Stomach (tissue), 9 donors: ENCODE measurements around the gene CNP. TPM values are rescaled to one million over a fixed set of nuclear protein-coding genes. Genes with fewer than 3 reads are reported as not detected.

Experiments
- DNase-seq, 2 donors: peaks; one replicate each; pipeline versions ENCODE4 v3.0.0 to v3.0.0-alpha.2; 2013 to 2019
- H3K27ac ChIP-seq, 5 donors: fragments of 200-600 bp in 4 of 5; sonication (generic) in 4 of 5; one replicate each; pipeline ENCODE4 v1.5.1; 2013 to 2019; ENCODE audit warnings: mild to moderate bottlenecking in 1 of 5, moderate library complexity in 1 of 5
- H3K27me3 ChIP-seq, 3 donors: fragments of 200-600 bp; sonication (generic); one replicate each; pipeline ENCODE4 v1.5.1; 2017 to 2019; ENCODE audit warnings: mixed run types in 1 of 3
- H3K36me3 ChIP-seq, 4 donors: fragments of 200-600 bp; sonication (generic); 1 replicate in 3 of 4; 2 replicates in 1 of 4; pipeline ENCODE4 v1.5.1; 2016 to 2019
- H3K4me1 ChIP-seq, 4 donors: fragments of 200-600 bp; sonication (generic); one replicate each; pipeline ENCODE4 v1.5.1; 2016 to 2019
- H3K4me3 ChIP-seq, 4 donors: fragments of 200-600 bp; sonication (generic) in 3 of 4; one replicate each; pipeline ENCODE4 v1.5.1; 2016 to 2019; ENCODE audit warnings: mild to moderate bottlenecking in 1 of 4
- H3K9me3 ChIP-seq, 4 donors: fragments of 200-600 bp; sonication (generic); one replicate each; pipeline ENCODE4 v1.5.1; 2016 to 2019
- CTCF ChIP-seq, 7 experiments: fragments of 450-650 bp in 4 of 7; fragments of 200-600 bp in 3 of 7; sonication (generic) in 3 of 7; IDR thresholded peaks; one replicate each; pipeline ENCODE4 v1.5.1; 2016 to 2019; ENCODE audit warnings: antibody characterized with exemption in 7 of 7, control low read depth in 2 of 7, mild to moderate bottlenecking in 1 of 7
- EP300 ChIP-seq: sonication (generic); formaldehyde crosslinking; IDR thresholded peaks from one replicate; pipeline ENCODE4 v1.6.1; 2017; ENCODE audit warnings: antibody characterized with exemption
- POLR2A ChIP-seq, 4 donors: fragments of 450-650 bp; IDR thresholded peaks; one replicate each; pipeline ENCODE4 v1.6.1; 2016; ENCODE audit warnings: antibody characterized with exemption in 4 of 4, control low read depth in 2 of 4, mild to moderate bottlenecking in 1 of 4, moderate library complexity in 1 of 4
- POLR2AphosphoS5 ChIP-seq, 3 donors: sonication (generic); formaldehyde crosslinking; IDR thresholded peaks; one replicate each; pipeline ENCODE4 v1.6.1; 2016; ENCODE audit warnings: antibody characterized with exemption in 3 of 3
- WGBS, 5 donors: extraction: QIAGEN DNeasy Blood & Tissue Kit in 3 of 5; methylation state at CpG; one replicate each; pipeline versions ENCODE4 v1.1.5 to v1.1.7; 2013 to 2018; 5-methylcytosine and 5-hydroxymethylcytosine counted together
- intact Hi-C: fragments of 100-400 bp; cut with DNase I; formaldehyde crosslinking; loops from one replicate; pipeline ENCODE4 v1.15.1; 2023; ENCODE audit warnings: low total_unique reads
- polyA plus RNA-seq, 3 donors: library from polyadenylated mRNA; stranded (reverse); fragments of 200-250 nt; gene quantifications; one replicate each; pipeline ENCODE4 v1.2.3, GENCODE V29; 2013
- total RNA-seq, 5 donors: library from RNA; depleted of rRNA; stranded (reverse); fragments of >200 nt; gene quantifications; one replicate each; pipeline versions ENCODE4 v1.1.0 to v1.2.3, GENCODE V29; 2014 to 2016
- donor health status: healthy with polysubstance abuse.
- donor health status: Bipolar disorder and iron deficiency.
- donor health status: healthy.

CNP gene
- total and polyA plus RNA-seq, 8 donors = 21.0 to 47.2 (median 29.1) TPM

- peaks cover 42 to 57% (median 52%) of the 10 kb centered on the region in 4 donors for H3K4me1 ChIP-seq
Measured at GRCh38 chr17:41918314-41919164, 48.1 kb upstream of the CNP start, which contains the start of gene ACLY. Gene ACLY (minus strand): TSS chr17:41918951. CDS start chr17:41913873, 5,078 bp downstream.

GRCh38 chr17:41919165-41919817 lies 47.3 kb upstream of the CNP start:
- peak overlapping the region; percentile 16 to 94 (median 94) for H3K27ac ChIP-seq
- TF ChIP-seq CTCF (IDR thresholded peaks at IDR 0.05) (no peak), EP300 (no peak), POLR2AphosphoS5 (IDR thresholded peaks at IDR 0.05) (no peak), POLR2A (IDR thresholded peaks at IDR 0.05) (no peak)
- H3K4me3 ChIP-seq = peak overlapping the region; percentile 77 to 98 (median 87)
- peaks cover 36 to 50% (median 45%) of the 10 kb centered on the region in 4 donors for H3K4me1 ChIP-seq
- no peaks in the 10 kb centered on the region for H3K9me3 ChIP-seq
- no peak for DNase-seq
- 1 to 14% (median 6%) methylated on average over 17 to 33 of the region's 33 CpGs for WGBS, 5 donors
- no peaks in the 10 kb centered on the region for H3K36me3 ChIP-seq
- H3K27me3 ChIP-seq = no peaks in the 10 kb centered on the region
- intact Hi-C loops = no loop called here

More at GRCh38 chr17:41918314-41919164, 48.1 kb upstream of the CNP start, which contains the start of gene ACLY:
- TF ChIP-seq CTCF (IDR thresholded peaks at IDR 0.05) (no peak), POLR2AphosphoS5 (IDR thresholded peaks at IDR 0.05) (peak; percentile 63 to 87 (median 65)), POLR2A (IDR thresholded peaks at IDR 0.05) (peak in 1 of 4 donors; percentile 65), EP300 (no peak)
- Histone ChIP-seq H3K4me3 (peak within 1 kb of the TSS; percentile 77 to 98 (median 87)), H3K27ac (peak within 1 kb of the TSS; percentile 90 to 94 (median 94)), H3K36me3 (peaks cover 2 to 5% (median 3%) of the 10 kb centered on the region in 4 donors), H3K27me3 (no peaks in the 10 kb centered on the region), H3K9me3 (no peaks in the 10 kb centered on the region)
- WGBS, 5 donors = 0 to 1% (median 0%) methylated on average over 24 to 80 of the region's 80 CpGs
- DNase-seq = peak; percentile 98 to 99
- intact Hi-C loops = no loop called here

GRCh38 chr17:41919840-41920579 lies 46.6 kb upstream of the CNP start:
- intact Hi-C loops = no loop called here

More at GRCh38 chr17:41919840-41920579, 46.6 kb upstream of the CNP start:
- H3K27ac ChIP-seq = peak overlapping the region in 3 of 5 donors; percentile 90 to 94 (median 94)
- no peaks in the 10 kb centered on the region for H3K36me3 ChIP-seq
- WGBS, 5 donors = 67 to 77% (median 74%) methylated on average over 7 of the region's 7 CpGs
- peak in 1 of 2 donors; percentile 34 for DNase-seq
- H3K4me1 ChIP-seq = peaks cover 30 to 43% (median 38%) of the 10 kb centered on the region in 4 donors
- TF ChIP-seq POLR2AphosphoS5 (IDR thresholded peaks at IDR 0.05) (no peak), POLR2A (IDR thresholded peaks at IDR 0.05) (no peak), EP300 (no peak), CTCF (IDR thresholded peaks at IDR 0.05) (no peak)
- peak overlapping the region in 1 of 4 donors; percentile 98 for H3K4me3 ChIP-seq
- no peaks in the 10 kb centered on the region for H3K9me3 ChIP-seq
- H3K27me3 ChIP-seq = no peaks in the 10 kb centered on the region
